MV-4-11 (cell line): ENCODE measurements around the gene ADAM15.

Experiments used
- DNase-seq: peaks from one replicate; lab custom pipeline; 2025; lab: John Stamatoyannopoulos, UW

The ADAM15 gene

GRCh38 chr1:155073377-155074242, 22.5 kb downstream of the ADAM15 start:
- no peak for DNase-seq

GRCh38 chr1:155075535-155075934, 24.4 kb downstream of the ADAM15 start:
- DNase-seq: no peak

GRCh38 chr1:155076371-155076770, 25.3 kb downstream of the ADAM15 start:
- DNase-seq: no peak

GRCh38 chr1:155077346-155077745, 26.2 kb downstream of the ADAM15 start:
- DNase-seq: no peak

- DNase-seq: no peak
Observed at GRCh38 chr1:155077758-155078445, 26.8 kb downstream of the ADAM15 start.

- no peak for DNase-seq
Observed at GRCh38 chr1:155078469-155079209, 27.5 kb downstream of the ADAM15 start, which contains the start of gene EFNA3. EFNA3 (plus strand) TSS chr1:155078837; CDS start chr1:155078942, 105 bp downstream.

- no peak for DNase-seq
Observed at GRCh38 chr1:155079210-155079486, 28.0 kb downstream of the ADAM15 start.

GRCh38 chr1:155079487-155080311, 28.6 kb downstream of the ADAM15 start:
- no peak for DNase-seq

- no peak for DNase-seq
Observed at GRCh38 chr1:155080312-155081228, 29.5 kb downstream of the ADAM15 start.

GRCh38 chr1:155081472-155082300, 30.6 kb downstream of the ADAM15 start:
- no peak for DNase-seq

GRCh38 chr1:155082301-155083051, 31.4 kb downstream of the ADAM15 start:
- no peak for DNase-seq

- no peak for DNase-seq
Observed at GRCh38 chr1:155083052-155083541, 32.0 kb downstream of the ADAM15 start.

GRCh38 chr1:155083865-155084721, 33.0 kb downstream of the ADAM15 start:
- peak; percentile 58 for DNase-seq

GRCh38 chr1:155084722-155085503, 33.8 kb downstream of the ADAM15 start:
- DNase-seq: peak; percentile 89

GRCh38 chr1:155085504-155086127, 34.5 kb downstream of the ADAM15 start:
- peak; percentile 31 for DNase-seq

GRCh38 chr1:155086128-155086741, 35.1 kb downstream of the ADAM15 start:
- DNase-seq: peak; percentile 40
